LNCAP (cell line): ENCODE results near the gene TLE5.

Experiments used
- TF ChIP-seq, protein P1 (sequence below): fragments of 450-650 bp; IDR thresholded peaks from 2 replicates; pipeline ENCODE4 v1.5.1; 2017; ENCODE audit warnings: mild to moderate bottlenecking

The TLE5 gene

DNA sequence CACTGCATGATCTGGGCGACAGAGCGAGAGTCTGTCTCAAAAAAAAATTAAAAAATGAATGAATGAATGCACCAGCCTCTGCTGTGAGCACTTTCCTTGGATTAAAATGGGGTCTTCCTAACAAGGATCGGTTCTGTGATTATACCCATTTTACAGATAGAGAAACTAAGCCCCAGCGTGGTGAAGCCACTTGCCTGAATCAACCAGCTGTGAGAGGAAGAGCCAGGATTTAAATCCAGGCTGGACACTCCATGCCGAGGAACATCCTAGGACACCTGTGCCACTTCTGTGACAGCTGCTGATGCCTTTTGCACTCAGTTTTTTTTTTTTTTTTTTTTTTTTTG lies 14.1 kb downstream of the TLE5 start:
- TF ChIP-seq, protein P1, sequence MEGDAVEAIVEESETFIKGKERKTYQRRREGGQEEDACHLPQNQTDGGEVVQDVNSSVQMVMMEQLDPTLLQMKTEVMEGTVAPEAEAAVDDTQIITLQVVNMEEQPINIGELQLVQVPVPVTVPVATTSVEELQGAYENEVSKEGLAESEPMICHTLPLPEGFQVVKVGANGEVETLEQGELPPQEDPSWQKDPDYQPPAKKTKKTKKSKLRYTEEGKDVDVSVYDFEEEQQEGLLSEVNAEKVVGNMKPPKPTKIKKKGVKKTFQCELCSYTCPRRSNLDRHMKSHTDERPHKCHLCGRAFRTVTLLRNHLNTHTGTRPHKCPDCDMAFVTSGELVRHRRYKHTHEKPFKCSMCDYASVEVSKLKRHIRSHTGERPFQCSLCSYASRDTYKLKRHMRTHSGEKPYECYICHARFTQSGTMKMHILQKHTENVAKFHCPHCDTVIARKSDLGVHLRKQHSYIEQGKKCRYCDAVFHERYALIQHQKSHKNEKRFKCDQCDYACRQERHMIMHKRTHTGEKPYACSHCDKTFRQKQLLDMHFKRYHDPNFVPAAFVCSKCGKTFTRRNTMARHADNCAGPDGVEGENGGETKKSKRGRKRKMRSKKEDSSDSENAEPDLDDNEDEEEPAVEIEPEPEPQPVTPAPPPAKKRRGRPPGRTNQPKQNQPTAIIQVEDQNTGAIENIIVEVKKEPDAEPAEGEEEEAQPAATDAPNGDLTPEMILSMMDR: no peak

DNA sequence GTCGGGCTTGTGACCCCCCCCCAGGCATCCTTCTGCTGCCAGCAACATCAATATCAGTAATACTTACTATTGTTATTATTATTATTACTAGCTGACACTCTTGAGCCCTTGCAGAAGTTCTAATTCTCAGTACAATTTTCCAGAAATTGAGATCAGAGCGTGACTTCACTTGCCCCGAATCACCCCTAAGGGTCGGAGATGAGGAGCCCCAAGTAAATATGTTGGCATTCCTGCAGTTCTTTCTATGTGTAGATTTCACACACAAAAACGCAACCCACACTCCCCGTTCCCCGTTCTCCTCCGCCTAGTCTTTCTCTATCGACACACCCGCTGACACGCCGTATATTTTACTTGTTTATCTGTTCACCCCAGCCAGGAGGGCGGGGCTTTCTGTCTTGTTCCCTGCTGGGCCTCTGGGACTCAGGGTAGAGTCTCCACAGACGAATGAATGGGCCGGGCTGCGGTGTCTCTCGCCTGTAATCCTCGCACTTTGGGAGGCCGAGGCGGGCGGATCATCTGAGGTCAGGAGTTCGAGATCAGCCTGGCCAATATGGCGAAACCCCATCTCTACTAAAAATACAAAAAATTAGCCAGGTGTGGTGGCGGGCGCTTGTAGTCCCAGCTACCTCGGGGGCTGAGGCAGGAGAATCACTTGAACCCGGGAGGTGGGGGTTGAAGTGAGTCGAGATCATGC lies 14.7 kb downstream of the TLE5 start:
- TF ChIP-seq, protein P1: no peak

DNA sequence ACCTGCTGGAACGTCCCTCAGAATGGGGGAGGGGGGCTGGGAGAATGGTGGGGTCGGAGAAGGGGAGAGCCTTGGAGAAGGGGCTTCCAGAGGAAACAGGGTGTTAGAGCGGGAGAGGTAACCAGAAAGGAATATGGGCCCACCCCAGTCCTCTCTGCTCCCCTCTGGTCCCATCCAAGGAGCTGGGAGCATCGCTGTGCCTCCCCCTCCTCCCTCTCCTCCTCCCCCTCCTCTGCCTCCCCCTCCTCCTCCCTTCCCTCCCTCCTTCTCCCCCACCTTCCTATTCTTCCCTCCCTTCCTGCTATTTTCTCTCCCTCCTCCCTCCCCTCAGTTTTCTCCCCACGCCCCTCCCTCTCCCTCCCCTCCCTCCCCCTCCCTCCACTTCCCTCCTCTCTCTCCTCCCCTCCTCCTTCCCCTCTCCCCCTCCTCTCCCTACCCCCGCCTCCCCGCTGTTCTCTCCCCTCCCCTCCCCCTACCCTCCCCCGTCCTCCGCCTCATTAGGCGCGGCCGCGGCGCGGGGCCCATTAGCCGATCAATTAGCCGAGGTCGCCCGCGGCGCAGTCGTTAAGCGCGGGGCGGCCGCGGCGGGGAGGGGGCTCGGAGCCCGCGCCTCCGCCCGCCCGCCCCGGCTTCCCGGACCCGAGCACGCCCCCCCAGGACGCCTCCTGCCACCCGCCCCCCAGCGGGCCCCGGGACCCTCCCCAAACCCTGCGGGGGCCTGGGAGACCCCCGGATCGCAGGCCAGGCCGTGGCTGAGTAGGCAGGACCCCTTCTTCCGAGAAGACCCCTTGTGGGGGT lies 15.4 kb downstream of the TLE5 start:
- TF ChIP-seq, protein P1: no peak

DNA sequence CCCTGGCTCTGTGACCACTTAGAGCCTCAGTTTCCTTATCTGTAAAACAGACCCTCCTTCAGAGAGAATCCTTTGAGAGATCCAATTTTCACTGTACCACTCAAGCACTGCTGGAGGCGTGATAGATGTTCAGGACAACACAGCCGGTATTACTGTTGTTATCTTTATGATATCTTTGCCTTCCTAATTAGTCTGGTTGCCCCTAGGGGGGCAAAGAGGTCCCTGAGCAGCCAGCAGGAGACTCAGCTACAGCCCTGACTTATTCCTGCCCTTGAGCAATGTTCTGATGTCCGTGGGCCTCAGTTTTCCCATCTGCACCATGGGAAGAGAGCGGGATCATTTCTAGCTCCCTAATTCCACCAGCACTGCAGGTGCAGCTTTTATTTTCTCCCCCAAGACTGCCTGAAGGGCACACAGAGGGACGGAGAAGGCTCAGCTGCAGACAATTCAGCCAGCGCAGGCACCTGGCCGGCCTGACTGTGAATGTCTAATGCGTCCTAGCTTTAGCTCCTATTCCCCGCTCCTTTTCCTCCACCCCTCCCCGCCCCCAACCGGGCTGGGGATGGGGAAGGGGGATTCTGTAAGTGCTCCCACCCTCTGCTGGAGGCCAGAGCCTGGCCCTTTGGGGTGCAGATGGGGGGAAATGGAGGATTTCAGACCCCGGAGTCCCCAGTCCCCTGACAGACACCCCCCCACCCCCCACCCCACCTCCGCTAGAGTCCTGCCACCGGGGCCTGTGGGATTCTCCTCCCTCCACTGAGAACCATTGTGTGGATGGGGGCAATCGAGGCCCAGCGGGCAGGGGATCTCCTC lies 16.2 kb downstream of the TLE5 start:
- TF ChIP-seq, protein P1: no peak

DNA sequence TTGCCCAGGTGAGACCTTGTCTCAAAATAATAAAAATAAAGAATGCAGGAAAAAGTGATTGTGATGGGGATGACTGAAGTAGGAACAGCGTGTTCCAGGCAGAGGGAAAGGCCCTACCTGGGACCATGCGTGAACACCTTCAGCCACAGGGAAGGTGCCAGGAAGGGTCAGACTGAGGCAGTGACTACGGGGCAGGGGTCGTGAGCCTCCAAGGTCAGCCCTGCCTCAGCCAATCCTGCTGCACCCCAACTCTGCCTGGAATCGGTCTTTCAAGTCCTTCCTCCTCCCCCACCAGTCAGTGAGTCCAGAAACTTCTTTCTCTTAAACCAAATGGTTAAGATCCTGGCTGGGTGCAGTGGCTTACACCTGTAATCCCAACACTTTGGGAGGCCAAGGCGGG lies 17.1 kb downstream of the TLE5 start:
- TF ChIP-seq, protein P1: no peak

DNA sequence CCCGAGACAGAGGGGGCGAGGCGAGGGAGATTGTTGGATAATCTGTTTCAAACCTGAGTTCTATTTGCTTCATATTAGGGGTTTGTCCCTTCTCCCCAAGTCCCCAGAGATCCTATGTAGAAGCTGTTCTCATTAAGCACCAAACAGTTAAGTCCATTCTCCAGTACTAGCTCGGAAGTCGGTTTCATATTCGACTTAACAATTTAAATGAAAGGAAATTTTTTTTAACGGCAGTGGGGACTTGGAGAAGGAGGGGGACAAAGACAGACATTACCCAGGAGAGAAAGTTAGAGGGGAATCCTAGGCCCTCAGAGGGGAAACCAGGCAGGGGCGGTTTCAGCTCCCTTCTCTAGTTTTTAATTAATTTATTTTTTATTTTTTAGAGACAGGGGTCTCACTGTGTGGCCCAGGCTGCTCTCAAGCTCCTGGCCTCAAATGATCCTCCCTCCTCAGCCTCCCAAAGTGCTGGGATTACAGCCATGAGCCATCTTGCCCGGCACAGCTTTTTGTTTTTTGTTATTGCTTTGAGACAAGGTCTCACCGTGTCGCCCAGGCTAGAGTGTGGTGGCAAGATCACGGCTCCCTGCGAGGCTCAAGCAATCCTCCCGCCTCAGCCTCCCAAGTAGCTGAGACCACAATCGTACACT lies 19.6 kb downstream of the TLE5 start:
- TF ChIP-seq, protein P1: no peak
